GM18526 (cell line): Measurements from ENCODE around the gene TRIM68.

Source experiments
- POLR2A ChIP-seq: IDR thresholded peaks from 3 replicates; pipeline ENCODE4 v1.6.1; 2011; ENCODE audit not compliant: insufficient read length; ENCODE audit errors: extremely low read depth

TRIM68 gene

DNA sequence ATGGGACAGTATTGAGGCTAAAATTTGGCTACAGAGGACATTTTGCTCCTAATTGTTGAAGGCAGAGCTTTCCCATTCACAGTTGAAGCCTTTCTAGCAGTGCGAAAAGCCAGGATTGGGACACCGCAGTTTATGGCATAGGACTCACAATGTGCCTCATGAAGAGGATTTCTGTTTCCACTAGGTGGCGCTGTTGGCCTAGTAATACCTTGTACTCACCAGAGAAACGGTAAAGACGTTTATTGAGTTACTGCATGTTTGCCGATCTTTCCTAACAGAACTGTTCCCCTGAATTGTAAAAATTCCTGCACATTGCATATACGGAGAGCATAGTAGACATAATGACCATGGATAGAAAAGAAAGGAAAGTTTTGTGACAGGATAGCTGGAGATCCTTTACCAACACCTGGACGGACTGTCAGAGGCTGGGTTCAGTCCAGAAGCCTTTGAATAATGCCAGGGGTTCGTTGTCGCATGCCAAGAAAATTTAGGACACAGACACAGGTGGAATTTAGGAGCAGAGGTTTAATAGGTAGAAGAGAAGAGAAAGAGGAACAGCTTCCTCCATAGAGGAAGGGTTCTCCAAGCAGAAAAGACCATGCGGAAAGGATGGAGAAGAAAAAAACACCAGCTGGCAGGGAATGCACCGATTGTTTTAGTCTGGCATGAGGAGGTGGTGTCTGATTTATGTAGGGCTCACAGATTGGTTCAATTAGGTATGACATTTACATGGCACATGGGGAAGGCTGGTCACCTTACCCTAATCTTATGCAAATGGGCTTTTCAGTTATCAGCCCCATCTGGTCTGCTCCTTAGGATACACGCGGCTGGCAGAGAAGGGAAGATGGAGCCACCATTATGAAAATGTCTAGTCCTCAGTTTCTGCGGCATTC is 18.4 kb upstream of the TRIM68 start:
- no peak for TF ChIP-seq POLR2A

DNA sequence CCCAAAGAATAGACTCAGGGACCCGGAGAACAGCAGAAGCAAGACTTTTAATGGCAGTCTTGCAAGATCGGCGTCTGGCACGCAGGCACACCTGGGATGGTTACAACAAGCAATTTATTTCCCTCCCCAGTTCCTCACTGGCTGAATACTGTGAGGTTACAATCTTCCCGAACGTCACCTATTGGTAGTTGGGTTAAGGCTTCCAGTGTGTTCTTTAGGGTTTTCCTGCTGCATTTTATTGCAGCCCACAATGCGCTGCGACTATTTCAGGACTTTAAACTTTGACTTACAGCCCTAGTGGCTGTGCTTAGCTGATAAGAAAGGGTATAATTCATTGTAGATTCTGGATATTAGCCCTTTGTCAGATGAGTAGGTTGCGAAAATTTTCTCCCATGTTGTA is 11.5 kb upstream of the TRIM68 start:
- no peak for TF ChIP-seq POLR2A

DNA sequence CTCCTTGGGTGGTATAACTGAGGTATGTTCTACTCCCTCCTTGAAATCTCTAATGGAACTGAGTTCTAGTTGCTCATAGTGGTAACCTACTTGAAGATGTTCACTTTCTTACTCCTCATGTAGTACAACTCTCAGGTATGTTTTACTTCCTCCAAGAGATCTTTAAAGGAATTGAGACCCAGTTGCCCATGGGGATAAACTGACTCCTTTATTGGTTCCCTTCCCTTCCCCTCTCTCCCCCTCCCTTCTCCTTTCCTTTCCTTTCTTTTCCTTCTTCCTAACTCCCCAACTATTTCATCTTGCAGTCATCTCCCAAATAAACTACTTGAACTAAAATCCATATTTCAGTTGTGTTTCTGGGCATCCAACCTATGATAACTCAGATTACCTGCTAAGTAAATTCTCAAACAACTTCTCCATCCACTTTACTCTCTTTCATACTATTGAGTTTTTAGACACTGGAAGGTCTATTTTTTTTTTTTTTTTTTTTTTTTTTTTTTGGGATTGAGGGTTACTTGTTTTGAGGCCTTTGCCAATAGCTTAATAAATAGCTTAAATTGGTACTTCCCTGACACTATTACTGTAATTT is 7.9 kb upstream of the TRIM68 start:
- TF ChIP-seq POLR2A, result no peak

DNA sequence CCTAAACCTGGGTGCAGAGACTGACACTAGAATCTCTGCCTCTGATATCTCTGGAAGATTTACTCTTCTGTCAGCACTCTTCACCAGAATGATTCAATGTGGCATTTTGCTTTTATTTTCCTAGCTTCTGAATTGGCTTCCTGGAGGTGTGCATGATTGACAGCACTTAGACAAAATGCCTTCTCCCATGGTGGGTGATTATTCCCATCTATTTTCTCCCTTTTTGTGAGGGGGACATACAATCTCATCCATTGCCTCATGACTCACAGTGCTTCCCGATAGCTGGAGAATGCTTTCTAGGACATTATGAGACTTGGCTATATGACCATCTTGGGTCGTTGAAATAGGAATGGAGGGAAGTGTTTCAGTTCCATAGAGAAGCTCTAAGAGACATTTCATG is 4.0 kb upstream of the TRIM68 start:
- TF ChIP-seq POLR2A, result no peak

DNA sequence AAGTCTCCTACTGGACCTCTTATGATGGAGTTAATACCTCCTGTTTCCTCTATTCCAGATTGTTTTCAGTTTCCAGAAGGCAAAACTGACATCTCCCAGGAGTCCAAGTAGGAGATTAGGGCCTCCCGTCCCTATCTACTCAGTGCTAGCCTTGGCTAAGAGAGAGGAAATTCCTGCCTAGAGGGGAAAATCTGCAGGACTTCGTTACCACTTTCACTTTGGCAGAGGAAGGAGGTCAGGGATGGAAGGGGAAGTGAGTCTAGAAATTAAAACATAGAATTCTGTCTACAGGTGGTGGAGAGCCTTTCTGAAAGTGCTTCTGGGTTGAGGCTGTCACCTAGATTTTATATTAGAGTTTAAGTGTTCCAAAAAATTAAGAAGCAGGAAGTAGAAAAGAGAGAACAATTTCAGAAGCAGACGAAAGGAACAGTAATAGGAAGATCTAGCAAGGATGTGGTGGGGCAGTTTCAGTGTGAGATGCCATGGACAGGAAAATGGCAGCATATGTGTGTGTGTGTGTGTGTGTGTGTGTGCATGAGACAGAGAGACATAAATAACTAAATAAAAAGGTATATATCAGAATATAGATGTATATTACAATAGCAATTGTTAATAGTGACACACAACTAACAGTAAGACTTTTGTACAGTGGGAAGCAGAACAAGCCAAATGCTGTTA is 2.4 kb upstream of the TRIM68 start:
- no peak for TF ChIP-seq POLR2A

DNA sequence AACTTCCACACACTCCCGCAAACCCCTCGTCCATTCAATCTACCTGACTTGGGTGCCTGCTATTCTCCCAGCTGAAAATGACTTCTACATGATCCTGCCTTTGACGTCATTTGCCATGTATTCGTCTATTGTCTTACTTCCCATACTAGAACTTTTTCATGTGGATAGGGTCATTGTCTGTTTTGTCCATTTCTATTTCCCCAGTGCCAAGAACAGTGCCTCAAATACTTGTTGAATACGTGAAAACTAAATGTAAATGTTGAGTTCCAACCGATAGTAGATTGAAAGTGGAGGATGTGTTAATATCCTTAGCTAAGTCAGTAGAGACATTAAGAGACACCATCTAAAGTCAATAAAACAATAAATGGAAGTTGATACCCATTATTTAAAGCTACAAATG is 935 bp downstream of the TRIM68 start:
- TF ChIP-seq POLR2A, result no peak

DNA sequence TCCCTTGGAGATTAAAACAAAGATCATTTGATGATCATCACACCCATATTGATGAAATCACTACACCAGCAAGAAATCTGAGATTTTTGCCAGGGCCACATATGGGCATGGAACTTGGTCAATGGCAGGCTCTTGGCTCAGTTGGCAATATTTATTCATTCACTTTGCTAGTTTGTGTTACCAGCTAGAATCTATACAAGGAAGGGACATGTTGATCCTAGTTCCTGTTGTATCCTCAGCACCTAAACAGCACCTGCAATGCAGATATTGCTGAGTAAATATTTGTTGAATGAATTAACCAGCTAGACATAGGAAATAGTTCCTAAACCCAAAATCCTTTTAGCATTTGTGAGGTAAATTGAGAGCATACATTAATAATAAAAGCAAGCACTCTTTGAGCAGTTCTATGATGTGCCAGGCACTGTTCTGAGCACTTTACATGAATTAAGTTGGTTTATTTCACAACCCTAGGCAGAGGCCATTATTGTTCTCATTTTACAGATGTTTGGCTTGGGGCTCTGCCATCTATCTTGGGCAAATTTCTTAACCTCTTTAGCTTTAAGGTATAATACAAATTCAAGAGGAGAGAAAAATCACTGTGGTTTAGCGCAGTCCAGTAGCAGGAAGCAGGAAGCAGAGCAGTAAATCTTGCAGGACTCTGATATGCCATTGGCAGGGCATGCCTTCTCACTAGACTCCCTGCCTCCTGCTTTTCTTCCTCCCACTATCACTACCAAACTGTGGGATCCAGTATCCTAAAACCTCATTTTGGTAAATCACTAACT is 1.6 kb downstream of the TRIM68 start:
- TF ChIP-seq POLR2A, result no peak

DNA sequence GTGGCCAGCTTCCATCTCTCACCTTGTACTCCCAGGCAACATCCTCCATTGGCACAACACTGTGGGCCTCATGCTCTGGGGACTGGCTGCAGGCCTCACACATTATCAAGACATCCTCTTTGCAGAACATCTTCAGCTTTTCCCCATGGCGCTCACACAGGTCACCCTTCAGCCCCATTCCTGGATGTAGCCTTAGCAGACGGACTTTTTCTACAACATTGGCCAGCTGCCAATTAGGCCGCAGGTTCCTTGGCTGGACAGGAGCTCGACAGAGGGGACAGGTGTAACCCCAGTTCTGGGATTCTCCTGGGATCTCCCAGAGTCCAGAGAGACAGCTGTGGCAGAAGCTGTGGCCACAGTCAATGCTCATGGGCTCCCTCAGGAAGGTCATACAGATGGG is 3.0 kb downstream of the TRIM68 start:
- no peak for TF ChIP-seq POLR2A

DNA sequence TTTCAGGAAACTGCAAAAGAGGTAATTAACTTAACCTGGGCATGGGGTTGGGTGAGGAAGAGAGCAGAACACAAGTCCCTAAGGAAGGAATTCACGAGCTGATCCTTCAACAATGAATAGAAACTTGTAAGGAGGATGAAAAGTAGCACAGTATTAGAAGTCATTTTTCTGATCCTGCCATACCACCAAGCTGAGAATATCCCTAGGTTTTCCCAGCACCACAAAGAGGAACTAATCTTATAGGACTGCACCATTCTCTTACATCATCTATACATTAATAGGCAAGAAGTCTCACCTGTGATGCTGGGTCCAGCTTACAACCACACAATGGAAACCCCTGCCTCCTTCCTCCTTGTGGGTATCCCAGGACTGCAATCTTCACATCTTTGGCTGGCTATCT is 14.3 kb downstream of the TRIM68 start, which contains the start of gene OR52I1:
OR52I1 (plus strand) TSS at position 301 of the 400 bp plus-strand sequence; CDS start at position 301, 0 bp downstream.
- TF ChIP-seq POLR2A, result no peak

DNA sequence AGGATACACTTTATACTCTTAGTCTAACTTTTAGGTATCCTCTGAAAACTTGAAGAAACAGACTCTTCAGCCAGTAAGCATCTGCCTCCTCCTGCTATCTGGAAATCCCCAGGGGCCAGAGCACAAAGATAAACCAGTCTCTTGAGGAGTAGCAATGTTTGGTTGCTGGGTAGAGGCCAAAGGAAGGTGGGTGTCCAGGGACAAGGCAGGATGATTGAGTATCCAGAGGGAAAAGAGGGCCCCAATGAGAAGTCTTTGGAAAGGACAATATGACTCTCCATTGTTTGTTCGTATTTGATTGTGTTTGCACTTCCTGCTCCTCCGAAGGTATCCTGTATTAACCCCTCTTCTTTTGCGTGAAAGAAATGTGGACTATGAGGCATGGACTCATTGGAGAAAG is 19.0 kb downstream of the TRIM68 start:
- TF ChIP-seq POLR2A, result no peak

DNA sequence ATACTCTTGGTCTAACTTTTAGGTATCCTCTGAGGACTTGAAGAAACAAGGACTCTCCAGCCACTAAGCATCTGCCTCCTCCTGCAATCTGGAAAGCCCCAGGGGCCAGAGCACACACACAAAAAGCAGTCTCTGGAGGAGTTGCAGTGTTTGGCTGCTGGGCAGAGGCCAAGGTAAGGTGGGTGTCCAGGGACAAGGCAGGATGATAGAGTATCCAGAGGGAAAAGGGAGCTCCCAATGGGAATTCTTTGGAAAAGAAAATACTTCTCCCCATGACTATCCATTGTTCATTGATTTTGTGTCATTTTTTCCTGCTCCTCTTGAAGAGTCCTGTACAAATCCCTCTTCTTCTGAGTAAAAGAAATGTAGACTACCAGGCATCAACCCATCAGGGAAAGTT is 26.6 kb downstream of the TRIM68 start, which contains the start of gene OR52I2:
OR52I2 (plus strand) TSS at position 301 of the 400 bp plus-strand sequence.
- TF ChIP-seq POLR2A, result no peak

DNA sequence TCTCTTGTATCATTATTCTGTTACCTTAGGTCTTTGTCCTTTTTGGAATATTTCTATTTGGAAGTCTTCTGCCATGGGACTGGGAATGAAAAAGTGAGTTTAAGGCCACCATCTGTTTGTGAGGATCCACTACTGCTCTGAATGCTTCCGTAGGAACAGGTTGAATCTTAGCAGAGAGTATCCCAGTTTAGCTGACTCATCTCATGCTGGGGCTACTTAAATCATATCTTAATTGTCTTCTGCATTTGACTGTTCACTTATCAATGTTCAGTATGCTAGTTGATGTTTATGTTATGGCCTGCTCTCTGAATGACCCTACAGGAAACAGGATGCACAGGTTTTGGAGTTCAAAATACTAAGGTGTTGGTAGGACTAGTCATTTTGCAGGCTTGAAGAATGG is 27.9 kb downstream of the TRIM68 start:
- no peak for TF ChIP-seq POLR2A

DNA sequence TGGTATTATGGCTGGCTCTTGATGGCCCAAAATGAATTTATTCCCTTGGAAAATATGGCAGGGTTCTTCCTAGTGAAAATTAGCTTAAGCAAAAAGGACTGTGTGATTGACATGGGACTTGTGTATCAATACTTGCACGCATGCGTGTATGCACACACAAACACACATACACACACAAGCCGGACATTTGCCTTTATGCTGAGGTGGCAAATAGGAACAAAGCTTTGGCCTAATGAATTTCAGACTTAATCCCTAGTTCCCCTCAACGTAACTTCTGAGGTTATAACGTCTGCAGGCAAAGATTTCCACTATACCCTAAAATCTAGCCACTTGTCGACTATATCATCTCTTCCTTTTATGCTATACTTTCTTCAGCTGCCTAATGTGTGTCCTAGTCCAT is 29.4 kb downstream of the TRIM68 start:
- no peak for TF ChIP-seq POLR2A

DNA sequence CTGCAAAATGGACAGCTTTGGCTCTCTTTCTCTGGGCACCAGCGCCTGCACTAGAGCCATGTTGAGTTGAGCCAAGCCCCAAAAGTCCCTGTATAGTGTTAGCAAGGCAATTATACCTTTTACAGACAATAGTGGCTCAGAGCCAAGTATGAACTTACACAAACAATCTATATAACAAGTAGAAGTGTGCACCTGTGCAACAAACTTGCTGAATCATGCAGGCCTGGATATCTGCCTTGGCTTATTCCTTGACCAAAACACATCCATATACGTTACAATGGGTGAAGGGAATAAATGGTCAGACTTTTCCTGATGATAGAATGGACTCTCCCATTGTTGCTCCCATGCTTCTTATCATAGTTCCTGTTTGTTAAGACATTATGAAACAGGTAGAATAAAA is 30.3 kb downstream of the TRIM68 start:
- TF ChIP-seq POLR2A, result no peak

DNA sequence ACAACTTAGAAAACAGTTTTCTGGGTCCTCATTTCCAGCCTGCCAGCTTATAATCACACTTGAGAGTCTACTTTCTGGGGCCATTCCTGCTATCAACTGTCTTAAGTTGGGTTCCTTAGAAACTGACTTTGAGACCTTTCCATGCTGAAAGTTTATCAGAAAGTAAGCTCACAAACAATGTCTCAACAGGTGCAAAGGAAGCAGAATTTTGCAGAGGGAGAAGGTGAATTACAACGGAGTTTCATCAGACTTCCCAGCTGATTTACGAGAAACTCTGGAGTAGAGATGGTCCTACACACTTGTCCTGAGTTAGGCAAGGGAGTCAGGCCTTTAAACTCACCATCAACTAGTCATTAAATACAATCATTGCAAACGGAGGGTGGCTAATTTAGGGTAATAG is 31.2 kb downstream of the TRIM68 start:
- TF ChIP-seq POLR2A, result no peak
